HG03558 (cell line): Measurements from ENCODE around the gene FUCA1.
"Not testable (repeated sequence)": the region's sequence is repeated elsewhere in the genome, so short reads cannot be mapped to it uniquely, and the experiment has no call there.

Experiments
- ATAC-seq: cut with Tn5 transposase; IDR thresholded peaks from one replicate; pipeline ENCODE4 v1.9.1; 2021; ENCODE audit warnings: moderate number of reproducible peaks; ENCODE audit not compliant: unreplicated experiment; ENCODE audit errors: extremely low read depth

Gene FUCA1

GRCh38 chr1:23896491-23896890 lies 28.4 kb upstream of the FUCA1 start:
- ATAC-seq = no peak

- ATAC-seq = no peak
Measured at GRCh38 chr1:23895993-23896392, 27.9 kb upstream of the FUCA1 start.

DNA sequence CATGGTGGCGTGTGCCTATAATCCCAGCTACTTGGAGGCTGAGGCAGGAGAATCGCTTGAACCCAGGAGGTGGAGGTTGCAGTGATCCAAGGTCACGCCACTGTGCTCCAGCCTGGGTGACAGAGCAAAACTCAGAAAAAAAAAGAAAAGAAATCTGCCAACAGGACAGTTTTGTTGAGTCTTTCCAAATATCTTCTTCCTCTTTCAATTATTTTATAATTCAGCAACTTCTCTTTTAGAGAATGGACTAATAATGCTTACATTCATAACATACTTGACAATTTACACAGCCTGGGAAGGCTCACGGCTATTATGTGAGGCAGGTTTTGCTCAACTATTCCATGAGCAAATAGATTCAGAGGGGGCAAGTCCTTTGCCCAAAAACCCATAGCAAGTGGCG lies 27.0 kb upstream of the FUCA1 start:
- ATAC-seq = no peak

DNA sequence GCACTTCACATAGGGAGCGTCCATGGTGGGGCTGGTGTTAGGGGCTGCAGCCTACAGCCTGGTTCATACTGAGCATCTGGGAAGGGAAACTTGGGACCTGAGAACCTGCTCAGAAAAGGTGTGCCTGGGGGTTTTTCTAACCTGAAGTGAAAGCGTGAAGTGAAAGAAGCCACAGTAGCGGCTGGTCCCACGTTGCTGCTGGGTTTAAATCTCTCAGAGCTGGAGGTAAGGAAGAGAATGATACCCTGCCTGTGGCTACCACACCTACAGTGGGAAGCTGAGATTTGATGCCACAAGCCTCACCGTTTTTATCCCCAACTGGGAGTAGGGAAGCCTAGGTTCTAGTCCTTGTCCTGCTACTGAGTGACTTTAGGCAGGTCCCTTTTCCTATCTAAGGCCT lies 21.0 kb upstream of the FUCA1 start:
- no peak for ATAC-seq

DNA sequence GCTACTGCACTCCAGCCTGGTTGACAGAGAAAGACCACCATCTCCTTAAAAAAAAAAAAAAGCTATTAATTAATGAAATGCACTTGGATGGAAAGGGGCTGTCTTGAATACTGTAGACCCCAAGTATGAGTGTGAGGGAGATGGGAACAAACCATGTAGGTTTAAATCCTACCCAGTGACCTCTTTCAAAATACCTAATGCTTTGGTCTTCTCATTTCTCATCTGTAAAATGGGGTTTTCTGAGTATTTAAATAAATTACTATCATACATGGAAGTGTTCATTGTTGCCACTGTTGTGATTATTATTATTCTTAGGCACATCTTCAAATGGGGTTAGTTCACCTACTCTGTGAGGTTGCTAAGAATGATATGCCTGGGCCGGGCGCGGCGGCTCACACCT lies 17.1 kb upstream of the FUCA1 start:
- ATAC-seq = no peak

DNA sequence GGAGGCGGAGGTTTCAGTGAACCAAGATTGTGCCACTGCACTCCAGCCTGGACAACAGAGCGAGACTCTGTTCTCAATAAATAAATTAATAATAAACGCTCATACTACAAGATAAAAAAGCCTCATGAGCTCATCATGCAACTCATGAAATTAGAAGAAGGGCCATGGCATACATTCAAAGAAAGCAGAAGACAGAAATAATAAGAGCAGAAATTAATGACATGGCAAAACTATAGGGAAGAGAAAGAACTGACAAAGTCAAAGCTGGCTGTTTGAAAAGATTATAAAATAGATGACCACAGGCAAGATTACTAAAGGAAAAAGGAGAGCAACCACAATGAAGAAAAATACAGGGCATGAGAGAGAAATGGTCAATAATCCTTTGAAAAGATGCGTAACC lies 14.7 kb upstream of the FUCA1 start:
- ATAC-seq = no peak

DNA sequence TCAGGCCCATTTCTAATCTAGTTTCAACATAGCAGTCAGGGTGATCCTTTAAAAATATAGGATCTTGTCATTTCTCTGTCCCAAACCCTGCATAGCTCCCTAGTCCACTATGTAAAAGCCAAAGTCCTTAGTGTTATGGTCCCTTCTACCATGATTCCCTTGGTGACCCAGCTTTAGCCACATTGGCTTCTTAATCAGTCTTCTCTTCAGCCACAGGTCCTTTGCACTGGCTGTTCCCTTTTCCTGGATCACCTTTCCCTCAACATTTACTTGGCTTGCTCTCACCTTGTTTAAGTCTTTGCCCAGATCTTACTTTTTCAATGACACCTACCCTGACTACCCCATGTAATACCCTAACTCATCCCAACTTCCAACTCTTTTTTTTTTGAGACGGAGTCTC lies 11.7 kb upstream of the FUCA1 start:
- no peak for ATAC-seq

DNA sequence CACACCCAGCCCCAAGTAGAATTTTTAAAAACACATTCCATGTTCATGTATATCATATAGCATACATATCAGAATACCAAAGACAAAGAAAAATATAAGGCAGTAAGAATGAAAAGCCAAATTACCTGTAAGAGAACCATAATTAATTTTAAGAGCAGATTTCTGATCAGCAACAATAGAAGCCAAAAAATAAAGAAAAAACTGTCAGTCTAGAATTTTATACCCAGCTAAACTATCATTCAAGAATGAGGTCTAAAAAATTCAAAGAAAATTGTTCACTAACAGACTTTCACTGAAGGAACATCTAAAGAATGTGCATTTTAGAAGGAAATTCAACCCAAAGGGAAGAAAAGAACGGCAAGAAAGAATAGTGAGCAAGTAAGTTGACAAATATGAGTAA lies 10.6 kb upstream of the FUCA1 start:
- no peak for ATAC-seq

GRCh38 chr1:23875382-23875781 lies 7.3 kb upstream of the FUCA1 start:
- no peak for ATAC-seq

DNA sequence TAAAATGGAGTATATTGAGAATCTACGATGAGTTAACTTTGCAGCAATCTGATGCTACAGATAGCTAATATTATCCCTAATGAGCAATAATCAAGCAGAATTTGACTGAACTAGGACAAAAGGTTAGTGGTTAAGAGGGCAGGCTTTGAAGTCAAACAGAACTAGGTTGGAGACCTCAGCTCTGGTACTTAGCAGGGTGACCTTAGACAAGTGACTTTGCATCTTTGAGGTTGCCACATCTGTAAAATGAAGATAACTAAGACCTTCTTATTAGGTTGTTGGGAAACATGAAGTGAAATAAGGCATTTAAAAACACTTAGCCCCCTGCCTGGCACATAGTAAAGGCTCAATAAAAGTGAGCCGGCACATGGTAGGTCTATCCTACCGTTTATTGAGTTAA lies 4.3 kb upstream of the FUCA1 start:
- no peak for ATAC-seq

DNA sequence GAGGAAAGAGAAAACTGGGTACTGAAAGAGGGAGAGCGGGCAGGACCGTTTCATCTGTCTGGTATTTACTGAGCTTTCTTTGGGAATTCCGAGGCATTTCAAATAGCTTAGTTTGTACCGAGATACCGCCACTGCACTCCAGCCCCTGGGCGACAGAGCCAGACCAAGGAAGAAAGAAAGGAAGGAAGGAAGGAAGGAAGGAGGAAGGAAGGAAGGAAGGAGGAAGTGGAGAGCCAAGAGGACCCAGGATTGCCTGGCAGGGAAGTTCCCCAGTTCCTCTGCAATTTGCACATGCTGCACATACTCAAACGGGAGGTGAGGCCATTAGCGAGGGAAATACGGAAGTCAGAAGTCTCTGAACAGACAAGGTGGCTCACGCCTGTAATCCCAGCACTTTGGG lies 961 bp upstream of the FUCA1 start:
- no peak for ATAC-seq

DNA sequence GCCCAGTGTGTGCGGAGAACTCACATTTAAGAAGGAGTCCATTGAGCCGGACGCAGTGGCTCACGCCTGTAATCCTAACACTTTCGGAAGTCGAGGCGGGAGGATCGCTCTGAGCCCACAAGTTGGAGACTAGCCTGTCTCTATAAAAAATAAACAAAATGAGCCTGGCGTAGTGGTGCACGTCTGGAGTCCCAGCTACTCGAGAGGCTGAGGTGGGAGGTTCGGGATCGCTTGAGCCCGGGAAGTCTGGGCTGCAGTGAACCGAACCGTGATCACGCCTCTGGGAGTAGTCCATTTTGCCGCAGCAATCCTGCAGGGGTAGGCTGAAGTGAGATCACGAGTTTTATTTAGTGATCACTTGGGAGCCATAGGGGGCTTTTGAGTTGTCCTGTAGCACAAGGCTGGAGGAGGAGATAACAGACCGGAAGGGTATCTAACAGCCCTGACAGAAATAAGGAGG lies 497 bp upstream of the FUCA1 start:
- ATAC-seq = no peak

DNA sequence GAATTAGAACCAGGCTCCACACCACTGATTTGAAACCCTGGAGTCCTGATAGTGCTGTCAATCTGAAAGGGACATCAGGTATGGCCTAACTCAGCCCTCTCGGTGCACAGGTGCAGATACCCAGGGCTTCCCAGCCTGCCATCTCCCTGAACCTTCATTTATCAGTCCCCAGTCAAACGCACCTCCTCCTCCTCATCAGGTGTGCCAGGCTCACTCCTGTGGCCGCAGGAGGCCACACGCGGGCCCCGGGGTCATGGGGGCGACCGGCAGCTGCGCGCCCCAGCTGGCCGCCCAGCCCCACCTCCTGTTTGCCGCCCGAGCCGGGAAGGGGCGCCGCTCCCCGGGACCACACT lies 572 bp downstream of the FUCA1 start:
- ATAC-seq = no peak

DNA sequence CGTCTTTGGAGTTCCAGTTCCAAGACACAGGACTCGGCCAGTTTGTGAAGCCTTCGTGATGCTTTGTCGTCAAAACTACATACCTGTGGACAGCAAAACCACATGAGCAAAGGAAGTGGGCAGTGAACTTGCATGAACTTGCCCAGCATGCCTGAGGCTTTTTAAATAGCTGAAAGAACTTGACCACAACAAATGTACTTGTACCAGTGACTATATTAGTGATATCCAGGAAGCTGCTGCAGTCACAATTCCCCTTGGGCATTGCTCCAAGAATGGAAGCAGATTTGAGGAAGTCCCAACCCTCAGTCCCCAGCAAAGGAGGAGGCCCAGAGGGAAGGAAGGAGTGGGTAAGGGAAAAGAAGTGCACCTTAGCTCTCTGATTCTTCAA lies 2.6 kb downstream of the FUCA1 start:
- no peak for ATAC-seq

DNA sequence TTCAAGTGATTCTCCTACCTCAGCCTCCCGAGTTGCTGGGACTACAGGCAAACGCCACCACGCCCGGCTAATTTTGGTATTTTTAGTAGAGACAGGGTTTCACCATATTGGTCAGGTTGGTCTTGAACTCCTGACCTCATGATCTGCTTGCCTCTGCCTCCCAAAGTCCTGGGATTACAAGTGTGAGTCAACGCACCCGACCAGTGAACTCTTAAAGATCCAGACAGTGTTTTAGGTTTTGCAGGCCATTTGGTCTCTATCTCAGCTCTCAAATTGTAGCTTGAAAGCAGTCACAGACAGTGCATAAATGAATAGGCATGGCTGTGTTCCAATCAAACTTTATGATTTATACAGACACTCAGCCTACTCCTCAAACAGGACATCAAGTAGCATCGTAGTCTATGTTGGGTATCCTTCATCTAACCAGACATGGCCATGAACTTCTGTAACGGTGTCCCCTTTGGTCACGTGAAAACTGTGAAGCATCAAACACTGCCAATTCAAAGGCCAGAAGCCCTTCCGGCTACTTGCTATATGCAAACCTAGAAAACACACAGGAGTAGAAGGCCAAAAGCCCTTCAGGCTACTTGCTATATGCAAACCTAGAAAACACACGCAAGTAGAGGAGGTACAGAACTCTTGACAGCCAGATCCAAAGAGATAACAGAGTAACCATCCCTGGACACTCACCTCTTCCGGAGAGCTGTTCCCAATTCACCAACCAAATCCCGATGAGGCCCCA lies 3.1 kb downstream of the FUCA1 start:
- no peak for ATAC-seq

DNA sequence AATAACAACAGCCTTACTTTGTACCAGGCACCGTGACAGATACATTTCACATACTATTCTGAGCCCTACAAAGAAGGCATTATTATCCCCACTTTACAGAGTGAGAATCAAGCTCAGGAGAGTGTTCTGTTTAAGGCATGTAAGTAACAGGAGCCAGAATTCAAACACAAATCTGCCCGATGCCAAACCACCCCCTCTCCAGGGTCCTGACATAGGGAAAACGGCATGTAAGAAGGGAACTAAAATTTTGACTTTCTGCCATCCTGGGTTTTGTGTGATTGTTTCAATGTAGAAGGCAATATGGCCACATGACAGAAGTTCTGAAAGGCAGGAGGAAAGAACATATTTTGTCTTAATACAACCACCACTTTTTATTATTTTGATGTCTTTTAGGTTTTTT lies 5.5 kb downstream of the FUCA1 start:
- no peak for ATAC-seq

DNA sequence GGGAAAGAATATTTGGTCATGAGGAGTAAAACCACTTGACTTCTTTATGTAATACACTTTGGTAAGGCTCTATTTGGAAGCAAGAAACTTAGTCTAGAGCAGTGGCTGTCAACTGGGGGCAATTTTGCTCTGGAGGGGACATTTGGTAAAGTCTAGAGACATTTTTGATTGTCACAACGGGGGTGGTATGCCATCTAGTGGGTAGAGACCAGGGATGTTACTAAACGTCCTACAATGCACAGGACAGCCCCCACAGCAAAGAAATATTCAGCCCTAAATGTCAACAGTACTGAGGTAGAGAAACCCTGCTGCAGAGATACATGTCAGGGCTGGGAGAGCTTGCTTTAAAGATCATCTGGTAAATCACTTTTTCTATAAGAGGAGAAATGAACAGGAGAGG lies 13.5 kb downstream of the FUCA1 start:
- ATAC-seq = no peak

- not testable (repeated sequence) for ATAC-seq
Measured at GRCh38 chr1:23853124-23853523, 15.0 kb downstream of the FUCA1 start.

- ATAC-seq = not testable (repeated sequence)
Measured at GRCh38 chr1:23851406-23851805, 16.7 kb downstream of the FUCA1 start.

GRCh38 chr1:23848673-23849616 lies 19.1 kb downstream of the FUCA1 start:
- no peak for ATAC-seq

- not testable (repeated sequence) for ATAC-seq
Measured at GRCh38 chr1:23847482-23848095, 20.5 kb downstream of the FUCA1 start.
